SK-MEL-5 (cell line): ENCODE measurements around the gene MORC4. TPM values are rescaled to one million over a fixed set of nuclear protein-coding genes. Genes with fewer than 3 reads are reported as not detected.
A peak's percentile ranks its signal among the peaks of the same experiment; 100 is the strongest.

Experiments
- DNase-seq: peaks from one replicate; pipeline ENCODE4 v3.0.0-alpha.2; 2016; ENCODE audit warnings: low read depth, low spot score
- in situ Hi-C: cut with HindIII; loops from 2 replicates; pipeline ENCODE4 v1.10.0; 2016; ENCODE audit warnings: low sequenced_read_pairs, high pct_unique_total_duplicates, low pct_unique_long_range_greater_than_20kb
- total RNA-seq: library from RNA; depleted of rRNA; stranded (reverse); fragments of >200 nt; shearing (Covaris generic); gene quantifications from 2 replicates; pipeline ENCODE4 v1.2.3, GENCODE V29; 2014

Gene MORC4
- total RNA-seq, 1 experiment from 2014 or later, result 13.7 TPM

DNA sequence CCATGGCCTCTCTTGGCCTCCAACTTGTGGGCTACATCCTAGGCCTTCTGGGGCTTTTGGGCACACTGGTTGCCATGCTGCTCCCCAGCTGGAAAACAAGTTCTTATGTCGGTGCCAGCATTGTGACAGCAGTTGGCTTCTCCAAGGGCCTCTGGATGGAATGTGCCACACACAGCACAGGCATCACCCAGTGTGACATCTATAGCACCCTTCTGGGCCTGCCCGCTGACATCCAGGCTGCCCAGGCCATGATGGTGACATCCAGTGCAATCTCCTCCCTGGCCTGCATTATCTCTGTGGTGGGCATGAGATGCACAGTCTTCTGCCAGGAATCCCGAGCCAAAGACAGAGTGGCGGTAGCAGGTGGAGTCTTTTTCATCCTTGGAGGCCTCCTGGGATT is 71.8 kb downstream of the MORC4 start:
- in situ Hi-C loops, result no loop called here
- no peak for DNase-seq

DNA sequence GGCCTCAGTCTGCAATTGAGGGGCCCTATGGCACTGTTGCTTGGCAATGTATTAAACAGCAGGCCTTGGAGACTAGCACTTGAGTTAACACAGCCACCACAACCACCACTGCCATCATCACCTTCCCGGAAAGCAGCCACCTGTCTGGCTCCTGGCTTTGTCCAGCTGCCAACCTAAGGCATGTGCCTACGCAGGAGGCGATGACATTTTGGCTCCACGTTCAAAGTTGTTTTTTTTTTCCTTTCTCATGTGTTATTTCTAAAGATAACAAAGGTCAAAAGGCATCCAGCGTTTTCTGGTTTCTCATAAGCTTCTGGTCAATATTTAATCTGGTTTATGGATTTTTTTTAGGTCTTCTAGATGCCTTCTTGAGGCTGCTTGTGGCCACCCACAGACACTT is 72.3 kb downstream of the MORC4 start:
- DNase-seq, result no peak
- in situ Hi-C loops, result no loop called here

GRCh38 chrX:106927023-106927422 is 73.0 kb downstream of the MORC4 start:
- DNase-seq, result no peak
- in situ Hi-C loops, result no loop called here

DNA sequence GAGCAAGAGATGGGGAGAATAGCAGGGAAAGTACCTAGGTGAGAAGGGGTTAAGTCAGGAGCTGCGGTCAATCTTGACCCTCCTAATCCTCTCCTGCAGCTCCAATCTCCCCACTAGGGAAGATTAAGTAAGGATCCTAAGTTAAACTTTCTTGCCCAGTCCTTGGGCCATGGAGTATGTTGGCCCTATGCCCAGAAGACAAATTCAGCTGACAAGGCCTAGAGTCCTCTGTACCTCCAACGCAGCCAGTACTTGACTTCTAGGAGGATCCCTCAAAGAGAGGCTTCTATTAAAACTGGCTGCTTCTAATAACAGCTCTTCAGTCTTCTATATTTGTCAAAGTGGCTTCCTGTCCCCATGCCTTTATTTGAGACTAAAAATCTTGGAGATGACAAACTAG is 78.4 kb downstream of the MORC4 start:
- no peak for DNase-seq
- in situ Hi-C loops, result no loop called here

- DNase-seq, result no peak
- in situ Hi-C loops, result no loop called here
Measured at GRCh38 chrX:106919932-106920452, 80.0 kb downstream of the MORC4 start, which contains the start of gene CLDN2. Gene CLDN2 (plus strand): TSS chrX:106920402. CDS start chrX:106928229, 7,827 bp downstream.

GRCh38 chrX:106917830-106918500 is 82.0 kb downstream of the MORC4 start:
- DNase-seq, result peak; percentile 54
- in situ Hi-C loops, result no loop called here

DNA sequence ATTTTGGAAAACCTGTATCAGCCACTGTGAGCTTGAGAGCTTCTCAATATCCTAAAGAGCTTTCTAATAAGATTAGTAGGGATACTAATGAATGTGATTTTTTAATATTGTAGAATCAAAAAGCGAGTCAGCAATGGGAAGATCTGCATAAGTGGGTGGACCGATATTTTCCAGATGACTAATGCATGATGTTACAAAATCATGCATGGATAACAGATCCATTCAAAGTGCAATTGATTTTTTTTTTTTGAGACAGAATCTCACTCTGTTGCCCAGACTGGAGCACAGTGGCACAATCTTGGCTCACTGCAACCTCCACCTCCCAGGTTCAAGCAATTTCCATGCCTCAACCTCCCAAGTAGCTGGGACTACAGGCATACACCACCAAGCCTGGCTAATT is 87.1 kb downstream of the MORC4 start:
- in situ Hi-C loops, result no loop called here
- DNase-seq, result no peak

- DNase-seq, result no peak
- in situ Hi-C loops, result no loop called here
Measured at GRCh38 chrX:106906361-106906760, 93.7 kb downstream of the MORC4 start.

DNA sequence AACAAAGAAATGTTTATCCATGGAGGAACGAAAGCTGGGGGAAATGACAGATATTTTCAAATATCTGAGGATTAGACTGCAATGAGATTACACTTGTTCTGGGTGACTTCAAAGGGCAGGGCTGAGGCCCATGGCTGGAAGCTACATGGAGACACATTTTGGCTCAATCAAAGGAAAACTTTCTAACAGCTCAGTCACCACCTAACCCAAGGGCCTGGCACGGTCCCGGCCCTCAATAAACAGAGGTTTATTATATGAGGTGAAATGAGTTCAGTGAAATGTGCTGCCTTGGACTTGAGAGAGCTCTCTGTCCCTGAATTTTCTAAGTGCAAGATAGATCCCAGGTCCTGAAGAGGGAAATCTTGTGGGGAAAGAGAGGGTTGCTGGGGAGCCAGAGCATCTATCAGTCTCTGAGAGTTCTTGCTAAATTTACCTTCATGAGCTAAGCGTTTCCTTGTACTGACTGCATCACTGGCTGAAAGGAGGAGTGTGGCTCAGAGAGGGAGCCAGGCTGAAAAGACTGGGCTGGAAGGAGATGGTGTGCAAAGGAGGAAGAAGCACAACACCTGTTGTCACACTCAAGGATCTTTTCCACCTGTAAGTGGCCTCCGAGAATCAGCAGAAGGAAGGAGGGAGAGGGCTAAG is 94.8 kb downstream of the MORC4 start:
- in situ Hi-C loops, result no loop called here
- DNase-seq, result no peak

- DNase-seq, result no peak
- in situ Hi-C loops, result no loop called here
Measured at GRCh38 chrX:106903856-106904528, 96.0 kb downstream of the MORC4 start.

DNA sequence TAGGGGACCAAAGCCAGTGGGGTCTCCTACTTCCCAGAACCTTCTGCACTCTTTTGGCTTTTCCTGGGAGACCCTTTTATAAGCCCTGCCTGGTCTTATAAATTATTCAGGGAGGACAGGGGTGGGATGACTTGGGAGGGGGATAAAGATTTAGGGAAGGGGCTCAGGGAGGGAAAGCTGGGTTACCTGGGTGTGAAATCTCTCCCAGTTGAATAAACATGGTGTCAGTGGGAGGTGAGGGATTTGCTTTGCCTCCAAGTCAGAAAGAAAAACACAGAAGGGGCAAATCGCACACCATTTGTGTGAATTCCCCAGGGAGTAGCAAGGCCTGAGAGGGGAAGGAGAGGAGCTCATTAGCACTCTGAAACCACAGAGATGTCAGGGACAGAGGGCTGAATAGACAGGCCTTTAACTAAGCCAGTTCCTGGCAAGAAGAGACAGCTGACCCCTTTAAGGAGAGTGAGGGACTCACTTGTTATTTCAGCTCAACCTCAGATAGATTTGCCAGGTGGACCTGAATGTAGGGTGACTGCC is 96.7 kb downstream of the MORC4 start, which contains the start of gene RIPPLY1:
Gene RIPPLY1, minus strand, starts transcription at position 51 of the 534 bp plus-strand sequence. CDS start 54 bp downstream, outside the sequence.
- in situ Hi-C loops, result no loop called here
- DNase-seq, result no peak

DNA sequence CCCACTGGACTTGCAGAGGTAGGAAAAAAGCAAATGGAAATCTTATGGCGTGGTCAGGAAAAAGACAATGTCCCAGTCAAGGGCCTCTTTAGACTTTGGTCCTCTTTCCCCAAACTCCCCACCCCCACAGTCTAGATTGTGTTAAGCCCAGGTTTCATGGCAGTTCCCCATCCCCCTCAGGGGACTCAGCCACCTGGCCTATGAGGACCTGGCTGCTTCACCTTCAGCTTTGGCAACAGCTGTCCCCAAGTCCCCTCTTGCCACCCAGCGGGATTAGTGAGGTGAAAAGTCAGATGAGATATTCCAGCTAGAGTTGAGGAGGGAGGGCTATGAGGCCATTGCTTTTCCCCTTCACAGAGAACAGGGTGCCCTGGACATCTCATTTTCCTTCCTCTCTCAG is 97.3 kb downstream of the MORC4 start:
- in situ Hi-C loops, result no loop called here
- DNase-seq, result no peak

DNA sequence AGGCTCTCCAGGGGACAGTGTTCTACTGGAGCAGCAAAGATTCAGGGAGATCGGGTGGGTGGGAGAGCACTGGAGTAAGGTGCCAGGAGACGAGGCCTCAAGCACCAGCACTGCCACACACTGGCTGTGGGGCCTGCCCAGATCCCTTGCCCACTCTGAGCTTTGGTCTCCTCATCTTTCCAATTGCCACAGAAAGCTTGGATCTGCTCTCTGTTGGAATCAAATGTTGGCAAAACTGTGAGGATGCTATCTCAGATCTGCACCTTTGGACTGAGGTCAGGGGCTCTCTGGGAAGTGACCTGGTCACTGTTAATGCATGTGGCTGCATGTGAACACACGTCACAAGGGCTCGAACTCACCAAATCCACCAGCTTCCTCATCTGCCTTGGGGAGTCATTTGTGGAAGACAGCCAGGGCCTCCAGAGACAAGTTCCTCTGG is 98.2 kb downstream of the MORC4 start:
- in situ Hi-C loops, result no loop called here
- DNase-seq, result no peak

DNA sequence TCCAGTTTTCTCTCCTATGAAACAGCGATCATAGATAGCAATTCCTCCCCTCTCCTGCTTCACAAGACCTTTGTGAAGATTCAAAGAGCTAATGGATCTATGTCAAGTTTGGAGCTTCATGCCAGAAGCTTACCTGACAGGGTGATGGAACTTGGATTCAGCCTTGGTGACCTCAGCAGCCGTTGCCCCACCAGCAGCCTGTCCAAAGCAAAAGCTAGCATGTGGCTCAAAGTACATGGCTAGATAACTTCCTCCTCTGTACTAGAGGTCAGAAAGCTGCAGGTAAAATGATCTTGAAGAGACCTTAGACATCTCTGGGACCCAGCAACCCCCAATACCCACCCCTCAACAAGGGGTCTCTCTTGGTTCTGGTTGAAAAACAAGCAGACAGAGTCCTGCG is 98.7 kb downstream of the MORC4 start:
- in situ Hi-C loops, result no loop called here

GRCh38 chrX:106899841-106900240 is 100.2 kb downstream of the MORC4 start:
- in situ Hi-C loops, result no loop called here
- no peak for DNase-seq

More for the DNA sequence above, 98.7 kb downstream of the MORC4 start:
- no peak for DNase-seq

GRCh38 chrX:106899276-106899675 is 100.7 kb downstream of the MORC4 start:
- in situ Hi-C loops, result no loop called here
- no peak for DNase-seq

DNA sequence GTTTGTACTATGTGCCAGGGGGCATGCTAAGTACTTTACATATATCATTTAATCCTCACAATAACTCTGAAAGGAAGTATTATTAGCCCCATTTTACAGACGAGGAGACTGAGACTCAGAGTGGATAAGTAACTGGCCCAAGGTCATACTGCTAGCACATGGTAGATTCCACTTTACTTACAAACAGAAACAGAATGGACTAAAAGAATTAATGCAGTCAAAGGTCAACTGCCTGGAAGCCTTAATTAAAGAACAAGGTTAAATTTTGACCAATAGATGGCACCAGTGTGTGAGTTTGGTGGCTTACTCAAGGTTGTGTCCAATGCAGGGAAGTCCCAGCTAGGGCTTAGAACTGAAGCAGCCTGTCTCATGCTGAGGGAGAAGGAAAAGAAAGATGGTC is 101.5 kb downstream of the MORC4 start:
- DNase-seq, result peak; percentile 81
- in situ Hi-C loops, result no loop called here

GRCh38 chrX:106897259-106897658 is 102.8 kb downstream of the MORC4 start:
- in situ Hi-C loops, result no loop called here
- no peak for DNase-seq
